Measurements from ENCODE around the gene P2RY6.

Gene P2RY6

DNA sequence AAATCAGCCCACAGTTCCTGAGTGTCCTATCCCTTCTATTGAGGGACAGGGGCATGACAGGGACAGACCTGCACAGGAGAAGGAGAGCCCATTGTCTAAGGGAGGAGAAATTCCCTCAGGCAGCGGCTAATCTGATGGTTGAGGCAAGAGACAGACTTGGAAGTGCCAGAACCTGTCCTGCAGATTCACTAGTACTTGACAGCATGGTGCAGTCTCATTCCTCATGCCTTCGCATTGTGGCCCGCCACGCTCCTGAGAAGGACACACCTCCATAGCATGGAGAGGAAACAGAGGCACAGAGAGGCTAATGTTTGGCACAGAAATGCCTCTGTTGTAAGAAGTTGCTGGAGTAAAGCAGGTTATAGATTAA is 3.2 kb downstream of the P2RY6 start:
- no peak overlapping the region for H3K4me3 ChIP-seq (ENCODE audit: low read depth, low read length)

DNA sequence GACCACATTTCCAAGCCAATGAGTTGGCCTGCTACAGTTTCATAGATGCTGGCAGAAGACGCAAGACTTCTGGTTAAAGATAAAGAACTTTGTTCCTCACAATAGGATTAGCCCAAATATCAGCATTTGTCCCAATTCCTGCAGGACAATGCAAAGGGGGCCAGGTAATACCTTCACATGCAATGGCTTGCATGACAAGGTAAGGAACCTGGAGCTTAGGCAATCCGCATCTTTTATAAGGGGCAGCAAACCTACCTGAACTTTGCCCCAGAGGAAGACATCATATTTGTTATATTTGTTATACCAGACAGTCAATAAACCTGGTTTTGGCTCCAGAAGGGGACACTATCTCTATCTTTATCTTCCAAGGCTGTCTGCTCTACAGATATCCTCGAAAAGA is 5.3 kb downstream of the P2RY6 start:
- H3K4me3 ChIP-seq (ENCODE audit: low read depth, low read length): no peak overlapping the region

DNA sequence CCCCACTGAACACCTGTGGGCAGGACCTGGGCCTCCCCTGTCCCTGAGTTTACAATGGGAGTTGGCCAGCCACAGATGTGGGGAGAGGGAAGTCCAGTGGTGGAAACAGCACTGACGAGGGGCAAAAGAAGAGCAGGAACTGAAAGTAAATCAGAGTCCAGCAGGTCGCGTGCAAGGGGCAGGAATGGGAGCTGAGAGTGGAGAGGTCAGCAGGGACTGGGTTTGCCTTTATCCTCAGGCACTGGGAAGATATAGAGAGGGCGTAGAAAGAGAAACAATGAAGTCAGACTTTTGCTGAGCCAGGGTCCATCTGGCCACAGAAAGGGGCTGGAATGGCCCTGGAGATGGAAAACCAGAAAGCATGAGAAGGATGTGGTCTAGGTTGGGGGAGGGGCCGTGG is 8.5 kb downstream of the P2RY6 start:
- no peak overlapping the region for H3K4me3 ChIP-seq (ENCODE audit: low read depth, low read length)

DNA sequence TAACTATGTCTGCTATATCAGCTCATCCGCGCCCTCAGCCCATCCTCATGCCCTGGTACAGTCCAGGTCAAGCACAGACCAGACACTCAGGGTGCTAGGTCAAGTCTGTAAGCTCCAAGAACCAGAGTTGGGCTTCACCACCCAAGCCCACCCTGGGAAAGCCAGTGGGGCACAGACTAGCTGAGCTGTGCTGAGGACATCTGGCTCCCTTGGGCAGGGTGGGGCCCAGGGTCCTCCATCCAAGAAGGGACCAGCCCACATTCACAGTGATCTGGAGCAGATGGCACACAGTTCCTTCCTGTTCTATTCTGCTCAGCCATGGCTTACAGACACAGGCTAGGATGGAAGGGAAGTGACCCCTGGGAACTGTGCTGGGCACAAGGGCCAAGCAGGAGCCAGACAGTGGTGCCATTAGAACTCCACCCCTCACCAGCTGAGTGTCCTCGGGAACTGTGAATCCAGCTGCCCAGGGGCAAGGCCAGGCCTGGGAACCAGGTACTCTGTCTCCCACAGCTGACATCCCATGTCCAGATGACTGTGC is 9.1 kb downstream of the P2RY6 start:
- H3K4me3 ChIP-seq (ENCODE audit: low read depth, low read length): no peak overlapping the region

DNA sequence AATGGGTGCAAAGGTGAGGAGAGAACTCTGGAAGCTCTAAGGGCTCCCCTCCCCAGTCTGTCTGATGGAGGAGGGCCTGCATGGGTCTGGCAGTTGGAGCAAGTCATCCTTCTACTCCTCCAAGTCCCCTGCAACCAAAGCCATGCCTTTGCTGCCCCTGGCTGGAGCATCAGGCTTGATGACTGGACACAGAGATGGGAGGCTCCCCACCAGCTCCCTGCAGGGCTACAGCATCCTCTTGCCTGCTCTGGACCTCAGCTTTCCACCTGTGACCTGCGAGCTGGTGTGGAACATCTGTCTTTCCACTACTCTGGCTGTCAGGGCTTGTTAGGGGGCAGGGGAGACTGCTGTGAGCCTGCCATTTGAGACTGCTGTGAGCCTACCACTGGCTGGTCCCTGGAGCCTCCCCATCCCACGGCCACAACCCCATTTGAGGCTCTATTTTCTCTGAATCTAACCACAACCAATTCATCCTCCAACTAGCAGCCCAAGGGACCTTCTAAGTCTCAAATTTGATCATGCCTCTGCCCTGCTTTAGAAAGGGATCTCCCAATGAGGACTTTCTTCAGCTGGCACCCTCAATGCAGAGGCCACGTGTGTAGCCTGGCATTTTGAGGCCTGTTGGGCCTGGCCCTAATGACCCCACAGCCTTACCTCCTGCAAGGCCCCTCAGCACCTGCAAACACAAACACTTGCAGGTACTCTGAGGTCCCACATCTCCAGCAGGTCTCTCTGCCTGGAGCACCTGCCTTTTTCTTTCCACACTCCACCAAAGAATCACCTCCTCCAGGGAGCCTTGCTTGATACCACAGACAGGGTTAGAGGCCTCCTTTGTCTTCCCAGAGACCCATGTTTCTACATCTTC is 9.9 kb downstream of the P2RY6 start:
- H3K4me3 ChIP-seq (ENCODE audit: low read depth, low read length): no peak overlapping the region

DNA sequence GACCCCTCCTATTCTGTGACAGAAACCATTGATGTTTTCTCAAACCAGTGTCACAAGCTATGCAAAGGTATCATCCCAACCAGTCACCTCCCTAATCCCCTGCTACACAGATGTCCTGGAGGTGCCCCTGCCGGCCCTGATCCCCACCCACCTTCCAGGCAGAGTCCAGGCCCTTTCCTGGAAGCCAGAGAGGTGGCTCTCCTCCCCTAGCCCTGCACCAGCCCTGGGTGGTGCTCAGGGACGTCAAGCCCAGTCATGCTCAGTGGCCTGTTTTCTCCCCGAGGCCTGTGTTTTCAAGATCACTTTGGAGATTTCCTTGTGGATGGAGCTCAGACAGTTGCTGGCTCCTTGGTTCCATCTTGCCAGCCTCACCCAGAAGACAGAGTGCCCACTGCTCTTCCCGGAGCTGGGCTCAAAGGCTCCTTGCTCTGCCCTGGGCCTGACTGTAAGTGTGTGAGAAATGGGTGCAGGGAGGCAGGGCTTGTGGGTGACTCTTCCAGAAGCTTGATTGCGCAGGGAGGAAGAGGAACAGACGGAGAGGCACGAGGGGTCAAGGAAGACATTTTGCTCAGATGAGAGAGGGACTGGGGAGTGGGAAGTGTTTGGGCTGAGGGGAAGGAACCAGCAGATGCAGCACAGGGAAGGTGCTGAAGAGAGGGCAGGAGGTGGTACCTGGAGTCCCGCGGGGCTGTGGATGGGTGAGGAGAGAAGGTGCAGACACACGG is 11.3 kb downstream of the P2RY6 start:
- H3K4me3 ChIP-seq (ENCODE audit: low read depth, low read length): no peak overlapping the region

DNA sequence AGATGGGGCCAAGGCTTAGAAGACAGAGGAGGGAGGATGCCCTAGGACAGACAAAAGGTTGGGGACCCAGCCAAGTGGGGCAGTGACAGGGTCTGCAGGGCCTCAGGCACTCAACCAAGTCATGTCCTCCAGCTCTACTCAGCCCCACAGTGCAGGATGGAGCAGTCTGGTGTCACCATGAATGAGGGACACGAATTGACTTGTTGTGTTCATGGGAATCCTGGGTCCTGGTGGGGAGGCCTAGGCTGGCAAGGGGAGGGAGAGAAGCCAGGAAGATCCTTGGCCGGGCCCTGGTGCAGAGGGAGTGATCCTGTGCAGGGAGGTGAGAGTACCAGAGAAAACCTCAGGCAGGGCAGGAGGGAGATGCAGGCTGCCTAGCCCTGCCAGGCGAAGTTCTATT is 12.0 kb downstream of the P2RY6 start:
- H3K4me3 ChIP-seq (ENCODE audit: low read depth, low read length): no peak overlapping the region

DNA sequence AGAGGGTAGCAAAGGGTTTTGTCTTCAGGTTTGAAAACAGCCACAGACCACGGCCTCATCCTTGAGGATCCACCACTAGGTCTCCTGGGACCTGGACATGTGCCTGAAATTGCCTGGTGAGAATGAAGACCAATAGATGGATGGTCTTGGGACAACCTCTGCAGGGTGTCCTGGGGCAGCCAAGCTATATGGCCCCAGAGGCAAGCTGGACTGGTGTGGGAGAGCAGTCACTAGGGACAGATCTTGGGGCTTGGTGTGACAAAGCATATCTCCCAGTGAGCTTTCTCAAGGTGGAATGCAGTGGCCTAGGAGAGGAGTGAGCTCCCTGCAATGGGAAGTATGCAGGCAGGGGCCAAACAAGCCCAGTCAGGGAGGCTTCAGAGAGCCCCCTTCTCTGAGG is 13.6 kb downstream of the P2RY6 start:
- no peak overlapping the region for H3K4me3 ChIP-seq (ENCODE audit: low read depth, low read length)

DNA sequence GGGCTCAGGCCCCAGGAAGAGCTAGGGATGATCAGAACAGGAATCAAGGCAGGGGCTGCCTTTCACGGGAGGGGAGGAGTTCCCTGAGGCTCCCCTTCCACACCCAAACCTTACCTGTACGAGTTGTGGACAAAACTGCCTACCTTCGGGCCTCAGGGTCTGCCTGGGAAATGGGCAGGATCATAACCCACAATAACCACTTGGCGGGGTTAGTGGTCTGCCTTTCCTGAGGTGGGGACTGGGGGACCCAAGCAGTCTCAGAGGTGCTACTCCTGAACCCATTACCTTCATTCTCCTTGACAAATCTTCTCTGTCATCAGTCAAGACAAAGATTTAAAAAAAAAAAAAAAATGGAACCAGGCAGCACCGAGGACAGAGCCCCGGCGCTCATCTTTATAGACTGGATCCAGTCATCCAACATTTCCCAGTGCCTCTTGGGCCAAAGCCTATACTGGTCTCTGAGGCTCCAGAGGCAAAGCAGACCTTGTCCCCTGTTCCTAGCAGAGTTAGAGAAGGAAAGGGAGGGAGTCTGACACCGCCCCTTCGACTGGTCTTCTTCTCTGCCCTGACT is 14.2 kb downstream of the P2RY6 start:
- no peak overlapping the region for H3K4me3 ChIP-seq (ENCODE audit: low read depth, low read length)

DNA sequence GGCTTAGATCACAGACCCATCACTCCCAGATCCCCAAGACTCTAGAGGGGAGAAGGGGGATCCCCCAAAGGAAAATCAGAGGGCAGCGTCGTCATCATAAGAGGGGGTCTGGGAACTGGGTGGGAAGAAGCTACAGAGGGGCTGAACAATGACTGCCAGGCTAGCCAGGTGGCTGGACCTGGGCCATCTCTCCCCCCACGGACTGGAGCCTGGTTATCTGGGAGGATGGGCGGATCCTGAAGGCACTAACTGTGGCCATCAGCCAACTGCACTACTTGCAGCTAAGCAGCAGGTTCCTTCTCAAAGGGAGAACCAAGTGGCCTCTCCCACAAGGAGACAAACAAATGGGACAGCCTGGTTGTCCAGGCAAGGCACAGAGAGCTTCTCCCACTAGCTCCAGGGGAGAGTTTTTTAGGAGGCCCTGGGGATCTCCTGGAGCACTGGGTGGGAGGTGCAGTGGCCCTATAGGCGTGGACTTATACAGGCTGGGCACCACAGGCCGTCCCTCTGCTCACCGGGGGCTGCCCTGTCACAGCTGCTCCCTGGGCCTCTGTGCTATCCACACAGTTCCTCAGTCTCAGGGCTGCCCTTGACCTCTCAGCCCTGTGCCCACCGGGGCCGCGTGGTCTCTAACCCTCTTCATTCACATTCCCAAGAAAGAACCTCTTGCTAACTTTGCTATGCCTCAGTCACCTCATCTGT is 15.4 kb downstream of the P2RY6 start:
- H3K4me3 ChIP-seq (ENCODE audit: low read depth, low read length): no peak overlapping the region

DNA sequence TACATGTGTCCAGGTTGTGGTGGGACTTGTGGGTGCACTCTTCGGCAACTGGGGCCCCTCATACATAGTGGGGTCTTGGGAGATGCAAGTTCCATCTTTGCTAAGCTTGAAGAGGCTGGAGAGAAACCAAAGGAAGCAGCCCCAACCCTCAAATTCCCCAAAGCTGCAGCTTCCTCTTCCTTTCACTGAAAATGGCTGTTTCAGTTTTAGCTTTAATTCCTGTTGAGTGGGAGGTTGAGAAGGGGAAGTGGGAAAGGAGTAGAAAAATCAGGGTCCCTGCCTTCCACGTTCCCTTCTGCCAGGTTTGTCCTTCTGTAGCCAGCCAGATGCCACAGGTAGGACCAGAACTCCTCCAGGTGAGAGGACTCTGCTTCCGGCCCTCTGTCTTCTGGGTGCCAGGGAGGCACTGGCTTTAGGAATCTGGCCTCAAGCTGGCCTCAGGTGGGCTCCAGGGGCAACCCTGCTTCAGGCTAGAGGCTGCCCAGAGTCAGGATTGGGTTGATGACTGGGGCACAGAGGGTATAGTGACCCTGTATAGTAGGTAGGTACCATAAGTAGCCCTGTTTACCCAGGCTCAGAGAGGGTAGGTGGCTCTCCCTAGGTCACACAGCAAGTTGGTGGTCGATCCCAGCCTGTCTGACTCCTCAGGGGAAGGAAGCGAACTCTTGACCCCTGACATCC is 16.2 kb downstream of the P2RY6 start:
- H3K4me3 ChIP-seq (ENCODE audit: low read depth, low read length): no peak overlapping the region

DNA sequence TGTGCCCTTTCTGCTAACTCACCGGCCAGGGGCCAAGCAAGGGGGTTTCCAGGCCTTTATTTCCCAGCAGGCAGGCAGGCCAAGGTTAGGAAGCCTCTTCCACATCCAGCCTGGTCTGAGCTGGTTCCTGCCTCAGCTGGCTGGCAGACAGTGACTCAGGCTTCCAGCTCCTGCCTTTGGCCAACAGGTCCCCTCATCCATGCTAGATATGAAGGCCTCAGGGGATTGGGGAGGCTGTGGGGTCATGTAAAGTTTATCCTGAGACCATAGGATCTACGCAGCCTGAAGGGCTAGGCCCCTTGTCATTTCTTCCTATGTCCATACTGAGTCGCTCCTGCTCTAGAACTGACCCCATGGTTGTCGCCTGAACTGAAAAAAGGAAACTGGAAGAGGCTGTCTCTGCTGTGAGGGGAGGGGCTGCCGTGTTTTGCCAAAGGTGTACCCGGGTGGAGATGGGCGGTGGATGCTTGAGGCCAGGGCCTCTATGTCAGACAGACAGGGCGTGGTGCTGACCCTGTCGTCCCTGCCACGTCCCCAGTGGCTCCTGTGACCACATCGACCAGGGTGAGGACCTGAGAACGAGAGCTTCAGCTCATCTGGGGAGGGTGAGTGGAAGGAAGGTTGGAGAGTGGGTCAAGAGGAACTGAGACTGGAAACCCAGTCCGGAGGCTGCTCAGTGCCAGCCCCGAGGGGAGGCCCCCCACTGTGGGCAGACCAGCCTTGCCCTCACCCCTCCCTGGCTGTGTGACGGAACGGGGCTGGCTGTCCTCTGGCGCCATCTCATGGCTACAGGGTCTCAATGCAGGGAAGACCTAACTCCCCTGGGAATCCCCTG is 17.0 kb downstream of the P2RY6 start:
- no peak overlapping the region for H3K4me3 ChIP-seq (ENCODE audit: low read depth, low read length)

DNA sequence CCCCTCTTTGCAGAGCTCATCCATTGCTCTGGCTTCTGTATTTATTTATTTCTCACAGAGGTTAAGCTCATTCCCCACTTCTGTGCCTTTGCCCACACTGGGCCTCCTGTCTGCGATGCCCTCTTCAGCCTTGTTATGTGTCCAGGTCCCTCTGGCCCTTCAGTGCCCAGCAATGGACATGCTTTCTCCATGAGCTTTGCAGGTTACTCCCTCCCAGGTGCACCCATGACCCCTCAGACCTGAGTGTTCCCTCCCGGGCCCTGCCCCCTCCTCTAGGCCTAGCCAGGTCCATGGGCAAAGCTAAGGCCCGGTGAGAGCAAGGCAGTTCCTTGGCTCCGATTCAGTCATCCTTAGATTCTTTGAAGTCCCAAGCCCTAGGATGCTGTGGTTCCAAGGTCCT is 18.4 kb downstream of the P2RY6 start:
- no peak overlapping the region for H3K4me3 ChIP-seq (ENCODE audit: low read depth, low read length)

DNA sequence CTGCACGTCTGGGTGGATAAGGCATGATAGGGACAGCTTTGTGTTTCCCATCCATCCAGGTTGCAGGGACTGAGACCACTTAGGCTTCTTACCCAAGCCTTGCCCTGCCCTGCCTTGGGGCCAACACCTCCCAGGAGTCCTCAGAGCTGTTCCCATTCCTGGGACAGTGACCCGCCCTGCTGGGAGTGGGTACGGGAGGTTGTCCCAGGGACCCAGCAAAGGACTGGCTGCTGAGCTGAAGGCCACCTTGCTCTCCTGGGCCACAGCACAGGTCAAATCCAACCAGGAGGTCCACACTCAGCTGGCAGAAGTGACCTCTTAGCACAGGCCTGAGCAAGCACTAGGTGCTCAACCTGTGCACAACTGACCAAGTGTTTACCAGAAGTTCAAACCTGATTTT is 19.1 kb downstream of the P2RY6 start:
- H3K4me3 ChIP-seq (ENCODE audit: low read depth, low read length): no peak overlapping the region

DNA sequence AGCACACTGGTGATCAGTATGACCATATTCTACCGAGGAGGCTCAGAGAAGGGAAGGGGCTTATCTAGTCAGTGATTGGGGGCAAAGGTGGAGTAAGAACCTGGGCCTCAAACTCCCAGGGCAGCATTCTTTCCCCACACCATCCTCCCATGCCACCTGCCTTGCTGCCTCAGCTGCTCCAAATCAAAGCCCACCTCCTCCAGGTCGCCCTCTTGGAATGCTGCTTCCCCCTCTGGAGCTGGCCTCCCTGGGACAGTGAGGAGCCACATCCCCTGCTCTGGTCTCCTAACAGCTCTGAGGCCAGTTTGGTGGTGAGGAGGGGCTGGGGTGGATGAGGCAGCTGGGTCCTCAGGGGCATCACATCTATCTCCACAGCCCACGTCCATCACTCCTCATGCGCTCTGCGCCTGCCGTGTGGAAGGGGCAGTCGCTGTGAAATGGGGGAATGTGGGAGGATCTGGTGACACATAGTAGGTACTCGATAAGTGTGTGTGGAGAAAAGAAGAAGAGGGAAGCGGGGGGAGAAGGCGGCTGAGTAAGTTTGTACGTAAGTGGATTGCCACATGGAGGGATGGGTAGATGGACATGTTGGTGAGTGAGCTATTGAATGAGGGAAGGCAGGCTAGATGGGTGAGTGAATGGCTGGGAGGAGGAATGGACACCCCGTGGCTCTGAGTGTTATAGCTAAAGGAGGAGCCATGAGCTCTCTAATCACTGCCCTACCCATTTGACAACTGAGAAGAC is 19.8 kb downstream of the P2RY6 start:
- H3K4me3 ChIP-seq (ENCODE audit: low read depth, low read length): no peak overlapping the region

DNA sequence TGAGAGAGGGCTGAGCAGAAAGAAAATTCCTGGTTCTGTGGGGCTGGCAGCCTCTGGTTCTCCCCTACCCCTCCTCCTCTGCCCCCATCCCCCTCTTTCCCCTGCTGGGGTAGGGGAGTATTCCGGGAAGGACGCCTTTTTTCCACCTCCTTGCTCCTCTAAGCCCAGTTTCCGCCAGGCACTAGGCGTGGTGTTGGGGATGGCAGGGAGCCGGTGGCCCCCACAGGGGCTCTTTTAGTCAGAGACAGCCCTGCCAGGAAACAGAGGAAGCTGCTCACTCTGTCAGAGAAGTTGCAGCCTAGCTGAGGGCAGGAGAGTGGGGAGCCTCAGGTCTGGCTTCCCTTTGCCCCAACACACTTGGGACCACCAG is 20.4 kb downstream of the P2RY6 start:
- no peak overlapping the region for H3K4me3 ChIP-seq (ENCODE audit: low read depth, low read length)

DNA sequence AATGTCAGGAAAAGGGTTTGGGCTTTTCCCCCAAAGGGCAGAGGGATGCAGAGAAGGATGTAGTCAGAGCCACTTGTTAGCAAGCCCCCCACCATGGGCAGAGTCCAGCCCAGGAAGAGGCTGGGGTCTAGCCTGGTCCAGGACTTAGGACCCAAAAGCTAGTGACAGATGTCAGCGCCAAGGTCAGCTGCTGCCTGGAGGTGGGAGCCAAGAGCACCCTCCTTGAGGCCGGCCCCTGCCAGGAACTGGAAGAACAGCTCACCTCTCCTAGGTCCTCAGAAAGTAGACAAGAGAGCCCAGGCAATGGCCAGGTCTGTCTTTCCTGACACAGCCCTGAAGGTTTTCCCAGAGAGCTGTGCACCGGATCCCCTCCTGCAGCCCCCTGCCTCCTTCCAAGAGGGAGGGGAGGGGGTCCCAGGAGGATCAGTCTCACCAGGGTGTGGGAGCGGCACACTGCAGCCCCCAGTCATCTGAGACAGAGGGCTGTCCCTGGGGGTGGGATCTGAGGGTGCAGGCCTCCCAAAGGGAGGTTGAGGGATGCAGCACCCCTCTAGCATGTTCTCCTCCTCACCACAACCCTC is 21.3 kb downstream of the P2RY6 start:
- no peak overlapping the region for H3K4me3 ChIP-seq (ENCODE audit: low read depth, low read length)

DNA sequence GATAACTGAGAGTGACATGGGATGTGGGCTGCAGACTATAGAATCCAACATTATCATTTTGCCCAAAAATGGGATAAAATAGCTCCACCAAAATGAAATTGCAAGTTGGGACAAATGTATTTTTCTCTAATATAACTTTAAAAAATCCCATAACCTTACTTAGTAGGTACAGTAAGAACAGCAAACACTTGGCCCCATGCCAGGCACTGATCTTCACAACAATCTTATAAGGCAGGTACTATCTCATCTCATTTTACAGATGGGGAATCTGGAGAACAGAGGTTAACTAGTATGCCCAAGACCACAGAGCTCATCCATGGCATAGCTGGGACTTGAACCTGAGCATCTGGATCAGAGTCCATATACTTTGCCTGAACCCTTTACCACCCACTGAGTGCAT is 22.5 kb downstream of the P2RY6 start:
- H3K4me3 ChIP-seq (ENCODE audit: low read depth, low read length): no peak overlapping the region
